HFF-Myc (cell line): ENCODE results near the gene UQCC3.

Source experiments
- DNase-seq: peaks from one replicate; pipeline ENCODE4 v3.0.0-alpha.2; 2011; ENCODE audit warnings: low read depth; ENCODE audit errors: extremely low read depth
- H3K4me3 ChIP-seq: replicated peaks from 2 replicates; pipeline ENCODE4 v1.5.1; 2011; ENCODE audit warnings: low read depth, mild to moderate bottlenecking, control low read depth, low read length
- TF ChIP-seq, protein P1 (sequence below): IDR thresholded peaks from 2 replicates; pipeline ENCODE4 v1.5.1; 2012; ENCODE audit warnings: mild to moderate bottlenecking, low read depth, low read length, control low read depth; ENCODE audit errors: missing control alignments

UQCC3 gene, protein sequence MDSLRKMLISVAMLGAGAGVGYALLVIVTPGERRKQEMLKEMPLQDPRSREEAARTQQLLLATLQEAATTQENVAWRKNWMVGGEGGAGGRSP

GRCh38 chr11:62671608-62672389, at the start of gene UQCC3, which contains the start of gene LBHD1:
Gene UQCC3 (plus strand): TSS chr11:62671673. CDS start chr11:62671746, 73 bp downstream.
Gene LBHD1 (minus strand): TSS chr11:62672267. CDS start chr11:62670031, 2,236 bp downstream.
- TF ChIP-seq, protein P1, sequence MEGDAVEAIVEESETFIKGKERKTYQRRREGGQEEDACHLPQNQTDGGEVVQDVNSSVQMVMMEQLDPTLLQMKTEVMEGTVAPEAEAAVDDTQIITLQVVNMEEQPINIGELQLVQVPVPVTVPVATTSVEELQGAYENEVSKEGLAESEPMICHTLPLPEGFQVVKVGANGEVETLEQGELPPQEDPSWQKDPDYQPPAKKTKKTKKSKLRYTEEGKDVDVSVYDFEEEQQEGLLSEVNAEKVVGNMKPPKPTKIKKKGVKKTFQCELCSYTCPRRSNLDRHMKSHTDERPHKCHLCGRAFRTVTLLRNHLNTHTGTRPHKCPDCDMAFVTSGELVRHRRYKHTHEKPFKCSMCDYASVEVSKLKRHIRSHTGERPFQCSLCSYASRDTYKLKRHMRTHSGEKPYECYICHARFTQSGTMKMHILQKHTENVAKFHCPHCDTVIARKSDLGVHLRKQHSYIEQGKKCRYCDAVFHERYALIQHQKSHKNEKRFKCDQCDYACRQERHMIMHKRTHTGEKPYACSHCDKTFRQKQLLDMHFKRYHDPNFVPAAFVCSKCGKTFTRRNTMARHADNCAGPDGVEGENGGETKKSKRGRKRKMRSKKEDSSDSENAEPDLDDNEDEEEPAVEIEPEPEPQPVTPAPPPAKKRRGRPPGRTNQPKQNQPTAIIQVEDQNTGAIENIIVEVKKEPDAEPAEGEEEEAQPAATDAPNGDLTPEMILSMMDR = no peak
- peak; percentile 81 for DNase-seq
- H3K4me3 ChIP-seq = peak within 1 kb of the TSS; percentile 78

GRCh38 chr11:62622476-62623089, 48.9 kb upstream of the UQCC3 start:
- TF ChIP-seq, protein P1 = no peak
- no peak for DNase-seq
- no peak overlapping the region for H3K4me3 ChIP-seq

- no peak overlapping the region for H3K4me3 ChIP-seq
- DNase-seq = no peak
- TF ChIP-seq, protein P1 = no peak
Measured at GRCh38 chr11:62627713-62628112, 43.8 kb upstream of the UQCC3 start.

DNA sequence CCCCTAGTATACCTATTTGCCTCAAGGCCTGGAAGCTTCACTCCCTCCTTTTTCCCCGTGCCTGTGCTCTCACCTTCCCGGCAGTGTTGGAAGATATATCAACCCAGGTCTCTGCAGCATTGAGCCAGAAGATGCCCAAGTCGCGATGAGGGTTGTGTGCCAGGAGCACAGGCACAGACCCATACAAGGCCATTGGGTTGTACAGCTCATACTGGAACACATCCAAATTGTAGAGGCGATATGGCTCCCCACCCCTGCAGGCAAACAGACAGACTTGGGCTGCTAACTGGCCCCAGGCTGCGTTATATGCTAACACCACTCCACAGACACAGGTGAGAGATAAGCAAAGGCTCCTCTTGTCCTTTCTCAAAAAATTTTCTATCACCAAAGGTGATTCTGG, 39.0 kb upstream of the UQCC3 start:
- TF ChIP-seq, protein P1 = no peak

GRCh38 chr11:62644220-62644619, 27.3 kb upstream of the UQCC3 start:
- TF ChIP-seq, protein P1 = no peak
- DNase-seq = no peak
- no peak overlapping the region for H3K4me3 ChIP-seq

More for the DNA sequence above, 39.0 kb upstream of the UQCC3 start:
- DNase-seq = no peak
- H3K4me3 ChIP-seq = no peak overlapping the region

DNA sequence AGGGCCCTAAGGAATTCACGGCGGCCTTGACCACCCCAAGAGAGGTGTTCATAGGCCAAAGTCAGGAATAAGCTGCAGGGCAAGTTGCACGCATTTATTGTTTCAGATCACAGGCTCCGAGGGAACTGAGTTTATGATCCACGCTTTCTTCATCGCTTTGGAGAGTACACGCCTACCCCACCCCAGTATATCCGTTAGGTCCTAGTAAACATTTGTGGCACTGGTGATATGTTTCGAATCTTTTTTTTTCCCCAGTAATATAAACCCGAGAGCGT, 25.9 kb upstream of the UQCC3 start:
- no peak for DNase-seq
- TF ChIP-seq, protein P1 = no peak
- peak overlapping the region; percentile 96 for H3K4me3 ChIP-seq
